IPS-15b (cell line): Measurements from ENCODE around the gene ZFC3H1.
A peak's percentile ranks its signal among the peaks of the same experiment; 100 is the strongest.
"Not testable (repeated sequence)": the region's sequence is repeated elsewhere in the genome, so short reads cannot be mapped to it uniquely, and the experiment has no call there.

Experiments
- H3K27me3 ChIP-seq: one replicate; pipeline ENCODE4 v1.6.1; 2013; ENCODE audit warnings: low read length; ENCODE audit not compliant: control insufficient read depth, insufficient read depth
- H3K36me3 ChIP-seq: one replicate; pipeline ENCODE4 v1.6.1; 2013; ENCODE audit warnings: low read length; ENCODE audit not compliant: control insufficient read depth, insufficient read depth
- H3K4me1 ChIP-seq: one replicate; pipeline ENCODE4 v1.6.1; 2013; ENCODE audit warnings: mild to moderate bottlenecking, low read length; ENCODE audit not compliant: control insufficient read depth, insufficient read depth
- H3K4me3 ChIP-seq: one replicate; pipeline ENCODE4 v1.5.1; 2013; ENCODE audit warnings: low read depth, low read length
- H3K9ac ChIP-seq: one replicate; pipeline ENCODE4 v1.6.1; 2013; ENCODE audit warnings: low read depth, mild to moderate bottlenecking, low read length
- H3K9me3 ChIP-seq: one replicate; pipeline ENCODE4 v1.6.1; 2013; ENCODE audit warnings: mild to moderate bottlenecking, low read length; ENCODE audit not compliant: control insufficient read depth, insufficient read depth

ZFC3H1 gene

DNA sequence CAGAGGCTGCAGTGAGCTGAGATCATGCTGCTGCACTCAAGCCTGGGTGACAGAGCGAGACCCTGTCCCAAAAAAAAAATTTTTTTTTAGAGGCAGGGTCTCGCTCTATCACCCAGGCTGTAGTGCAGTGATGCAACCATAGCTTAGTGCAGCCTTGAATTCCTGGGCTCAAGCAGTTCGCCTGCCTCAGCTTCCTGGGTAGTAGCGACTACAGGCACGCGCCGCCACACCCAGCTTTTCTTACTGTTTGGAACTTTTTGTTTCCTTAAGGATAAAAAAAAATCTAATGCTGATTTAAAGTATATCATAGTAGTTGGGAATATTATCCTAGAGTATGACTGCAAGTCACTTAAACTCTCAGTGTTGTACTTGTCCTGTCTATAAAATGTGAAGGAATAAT lies 29.5 kb upstream of the ZFC3H1 start:
- Histone ChIP-seq H3K9ac (no peak overlapping the region), H3K9me3 (no peaks in the 10 kb centered on the region), H3K4me3 (no peak overlapping the region), H3K4me1 (peaks cover 4% of the 10 kb centered on the region), H3K27me3 (no peaks in the 10 kb centered on the region), H3K36me3 (peaks cover 3% of the 10 kb centered on the region)

DNA sequence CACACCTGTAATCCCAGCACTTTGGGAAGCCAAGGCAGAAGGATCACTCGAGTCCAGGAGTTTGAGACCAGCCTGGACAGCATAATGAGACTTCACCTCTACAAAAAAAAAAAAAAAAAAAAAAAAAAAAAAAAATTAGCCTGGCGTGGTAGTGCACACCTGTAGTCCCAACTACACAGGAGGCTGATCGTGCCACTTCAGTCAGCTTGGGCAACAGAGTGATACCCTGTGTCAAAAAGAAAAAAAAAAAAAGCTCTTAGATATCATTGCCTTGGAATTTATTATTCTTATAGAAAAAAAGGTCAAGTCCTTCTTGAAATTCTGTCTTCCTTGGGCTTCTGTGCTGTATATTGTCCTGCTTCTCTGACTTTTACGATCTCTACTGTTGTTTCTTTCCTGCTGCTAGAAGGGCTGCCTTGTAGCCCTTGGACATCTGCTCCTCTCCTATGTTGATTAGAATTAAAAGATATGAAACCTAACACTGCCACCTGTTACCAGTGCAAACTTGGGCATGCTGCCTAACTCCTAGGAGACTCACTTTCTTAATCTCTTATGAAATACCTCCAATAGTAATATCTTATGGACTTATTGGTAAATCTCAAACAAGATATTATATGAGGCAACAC lies 28.0 kb upstream of the ZFC3H1 start:
- Histone ChIP-seq H3K4me1 (peaks cover 4% of the 10 kb centered on the region), H3K9ac (no peak overlapping the region), H3K4me3 (no peak overlapping the region), H3K9me3 (no peaks in the 10 kb centered on the region), H3K36me3 (no peaks in the 10 kb centered on the region), H3K27me3 (no peaks in the 10 kb centered on the region)

DNA sequence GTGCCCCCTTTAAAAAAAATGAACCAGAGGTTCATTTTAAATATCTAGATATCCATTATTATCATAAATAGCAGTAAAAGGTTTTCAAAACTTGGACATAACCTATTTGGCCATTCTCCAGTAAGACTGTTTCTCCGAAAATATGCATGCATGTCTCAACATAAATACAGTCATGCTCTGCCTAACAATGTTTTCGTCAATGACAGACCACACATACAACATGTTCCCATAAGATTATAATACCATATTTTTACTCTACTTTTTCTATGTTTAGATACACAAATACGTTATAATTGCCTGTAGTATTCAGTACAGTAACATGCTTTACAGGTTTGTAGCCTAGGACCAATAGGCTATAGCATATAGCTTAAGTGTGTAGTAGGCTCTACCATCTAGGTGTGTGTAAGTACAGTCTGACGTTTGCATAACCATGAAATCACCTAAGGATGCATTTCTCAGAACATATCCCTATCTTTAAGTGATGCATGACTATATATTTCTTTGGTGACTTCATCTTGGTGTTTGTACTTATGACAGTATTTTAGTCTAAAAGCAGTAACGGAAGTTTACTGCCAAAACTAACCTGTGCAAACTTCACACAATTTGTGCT lies 25.4 kb upstream of the ZFC3H1 start:
- Histone ChIP-seq H3K36me3 (no peaks in the 10 kb centered on the region), H3K27me3 (no peaks in the 10 kb centered on the region), H3K9me3 (no peaks in the 10 kb centered on the region), H3K4me1 (peaks cover 1% of the 10 kb centered on the region), H3K9ac (no peak overlapping the region), H3K4me3 (no peak overlapping the region)

DNA sequence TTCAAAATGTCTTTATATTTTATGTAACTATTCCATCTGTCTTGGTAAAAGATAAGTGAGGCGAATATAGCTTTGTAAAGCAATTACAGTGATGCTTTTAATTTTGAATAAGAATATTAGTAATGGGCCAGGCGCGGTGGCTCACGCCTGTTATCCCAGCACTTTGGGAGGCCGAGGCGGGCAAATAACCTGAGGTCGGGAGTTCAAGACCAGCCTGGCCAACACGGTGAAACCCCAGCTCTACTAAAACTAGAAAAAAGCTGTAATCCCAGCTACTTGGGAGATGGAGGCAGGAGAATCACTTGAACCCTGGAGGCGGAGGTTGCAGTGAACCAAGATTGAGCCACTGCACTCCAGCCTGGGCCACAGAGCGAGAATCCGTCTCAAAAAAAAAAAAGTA lies 23.5 kb upstream of the ZFC3H1 start:
- H3K4me1 ChIP-seq, H3K36me3 ChIP-seq, H3K9ac ChIP-seq, H3K9me3 ChIP-seq, H3K27me3 ChIP-seq: not testable (repeated sequence)
- H3K4me3 ChIP-seq, result peak overlapping the region; percentile 81

DNA sequence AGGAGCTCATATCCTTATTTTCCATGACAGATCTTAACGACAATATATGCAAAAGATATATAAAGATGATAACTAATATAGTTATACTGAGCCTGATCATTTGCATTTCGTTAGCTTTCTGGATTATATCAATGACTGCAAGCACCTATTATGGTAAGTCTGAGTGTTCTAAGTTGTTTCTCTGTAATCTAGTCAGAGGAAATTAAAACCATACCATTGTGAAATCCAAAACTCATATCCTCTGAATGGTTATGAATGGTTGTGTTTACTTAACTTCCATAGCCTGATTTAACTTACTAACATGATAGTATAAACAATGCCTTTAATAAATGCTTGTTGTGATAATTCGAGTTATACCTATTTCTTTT lies 23.0 kb upstream of the ZFC3H1 start:
- Histone ChIP-seq H3K27me3 (no peaks in the 10 kb centered on the region), H3K36me3 (no peaks in the 10 kb centered on the region), H3K9ac (no peak overlapping the region), H3K9me3 (no peaks in the 10 kb centered on the region), H3K4me1 (peaks cover 2% of the 10 kb centered on the region), H3K4me3 (peak overlapping the region; percentile 81)

DNA sequence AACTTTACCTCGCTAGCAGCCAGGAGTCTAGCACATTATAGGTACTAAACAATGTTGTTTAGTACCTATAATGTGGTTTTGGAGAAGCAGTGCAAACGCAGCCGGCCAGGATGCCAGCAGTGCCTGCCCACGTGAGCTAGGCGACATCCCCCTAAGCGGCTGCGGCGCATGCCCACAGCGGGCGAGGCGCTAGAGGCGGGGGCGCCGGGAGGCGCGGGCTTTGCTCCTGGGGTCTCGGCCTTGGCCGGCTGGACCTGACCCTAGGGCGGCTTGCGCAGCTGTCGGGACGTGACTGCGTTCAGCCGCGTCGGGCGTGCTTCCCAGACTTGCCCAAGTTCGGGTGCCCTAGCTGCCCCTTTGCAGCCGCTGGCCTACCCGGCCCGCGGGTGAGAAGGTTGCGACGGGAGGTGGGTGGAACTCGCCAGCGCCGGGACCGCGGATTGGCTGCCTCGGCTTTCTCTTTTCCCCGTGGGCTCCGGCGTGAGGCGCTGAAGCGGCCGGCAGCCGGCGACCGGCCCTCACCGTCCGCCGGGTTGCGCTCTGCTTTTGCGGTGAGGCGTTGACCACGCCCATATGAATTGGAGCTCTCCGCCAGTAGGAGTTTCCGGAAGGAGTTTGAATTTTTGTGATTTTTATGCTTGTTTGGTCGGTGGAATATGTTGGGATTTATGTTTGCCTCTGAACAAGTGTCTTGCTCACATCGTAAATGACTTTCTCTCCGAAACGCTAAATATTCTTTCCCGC lies 22.4 kb upstream of the ZFC3H1 start, which contains the start of gene TMEM19:
TSS of gene TMEM19 (plus strand) at position 169 of the 744 bp plus-strand sequence. CDS start 599 bp downstream, outside the sequence.
- Histone ChIP-seq H3K4me1 (peaks cover 2% of the 10 kb centered on the region), H3K9ac (peak within 1 kb of the TSS; percentile 87), H3K9me3 (no peaks in the 10 kb centered on the region), H3K27me3 (no peaks in the 10 kb centered on the region), H3K4me3 (peak within 1 kb of the TSS; percentile 81), H3K36me3 (no peaks in the 10 kb centered on the region)

DNA sequence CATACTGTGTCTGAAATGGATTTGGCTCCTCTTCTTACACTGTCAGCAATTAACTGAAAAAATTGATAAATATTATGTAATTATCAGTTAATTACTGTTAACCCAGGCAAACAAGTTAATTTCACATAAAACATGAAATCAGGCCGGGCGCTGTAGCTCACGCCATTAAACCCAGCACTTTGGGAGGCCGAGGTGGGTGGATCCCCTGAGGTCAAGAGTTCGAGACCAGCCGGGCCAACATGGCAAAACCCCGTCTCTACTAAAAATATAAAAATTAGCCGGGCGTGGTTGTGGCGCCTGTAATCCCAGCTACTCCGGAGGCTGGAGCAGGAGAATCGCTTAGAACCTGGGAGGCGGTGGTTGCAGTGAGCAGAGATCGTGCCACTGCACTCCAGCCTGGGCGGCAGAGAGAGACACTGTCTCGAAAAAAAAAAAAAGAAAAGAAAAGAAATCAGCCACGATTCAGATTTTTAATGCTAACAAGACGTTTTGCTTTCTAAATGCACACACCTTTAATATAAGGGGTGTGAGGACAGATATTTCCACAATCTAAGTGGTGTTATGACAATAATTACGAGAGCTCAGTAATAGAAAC lies 21.8 kb upstream of the ZFC3H1 start:
- Histone ChIP-seq H3K4me1 (peaks cover 2% of the 10 kb centered on the region), H3K36me3 (no peaks in the 10 kb centered on the region), H3K9ac (peak overlapping the region; percentile 87), H3K27me3 (no peaks in the 10 kb centered on the region), H3K9me3 (no peaks in the 10 kb centered on the region), H3K4me3 (peak overlapping the region; percentile 81)

DNA sequence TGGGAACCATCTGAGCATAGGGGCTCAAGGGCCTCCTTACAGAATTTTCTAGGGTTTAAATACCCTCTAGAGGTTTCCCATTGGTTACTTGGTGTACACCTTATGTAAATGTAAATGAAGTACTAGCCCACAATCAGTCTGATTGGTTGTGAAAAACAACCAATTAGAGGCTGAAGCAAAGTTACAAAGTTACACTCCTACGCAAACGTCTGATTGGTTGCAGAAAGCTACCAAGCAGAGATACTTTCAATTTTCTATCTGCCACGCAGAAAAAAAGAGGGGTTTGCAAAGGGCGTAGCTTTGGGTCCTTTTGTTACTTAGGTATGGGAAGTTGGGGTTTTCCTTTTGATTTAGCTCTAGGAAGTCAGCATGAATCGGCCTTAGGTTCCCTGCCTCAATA lies 20.4 kb upstream of the ZFC3H1 start:
- H3K4me3 ChIP-seq, result no peak overlapping the region
- no peaks in the 10 kb centered on the region for H3K27me3 ChIP-seq
- H3K4me1 ChIP-seq, result peaks cover 2% of the 10 kb centered on the region
- no peaks in the 10 kb centered on the region for H3K9me3 ChIP-seq
- H3K9ac ChIP-seq, result no peak overlapping the region
- no peaks in the 10 kb centered on the region for H3K36me3 ChIP-seq

DNA sequence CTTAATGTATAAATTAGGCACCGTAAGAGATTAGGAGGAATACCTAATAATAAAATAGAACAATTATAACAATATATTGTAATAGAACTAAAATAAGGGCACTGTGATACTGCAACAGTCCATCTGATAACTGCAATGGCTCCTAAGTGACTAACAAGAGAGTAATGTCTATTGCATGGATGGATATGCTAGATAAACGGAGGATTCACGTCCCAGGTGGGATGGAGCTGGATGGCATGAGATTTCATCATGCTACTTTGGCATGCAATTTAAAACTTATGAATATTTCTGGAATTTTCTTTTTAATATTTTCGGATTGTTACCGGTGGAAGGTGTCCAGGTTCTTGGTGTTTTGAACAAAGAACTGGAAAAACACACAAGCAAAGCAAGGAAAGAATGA lies 20.0 kb upstream of the ZFC3H1 start:
- Histone ChIP-seq H3K36me3 (no peaks in the 10 kb centered on the region), H3K27me3 (no peaks in the 10 kb centered on the region), H3K9me3 (no peaks in the 10 kb centered on the region), H3K4me3 (no peak overlapping the region), H3K4me1 (peaks cover 2% of the 10 kb centered on the region), H3K9ac (no peak overlapping the region)

DNA sequence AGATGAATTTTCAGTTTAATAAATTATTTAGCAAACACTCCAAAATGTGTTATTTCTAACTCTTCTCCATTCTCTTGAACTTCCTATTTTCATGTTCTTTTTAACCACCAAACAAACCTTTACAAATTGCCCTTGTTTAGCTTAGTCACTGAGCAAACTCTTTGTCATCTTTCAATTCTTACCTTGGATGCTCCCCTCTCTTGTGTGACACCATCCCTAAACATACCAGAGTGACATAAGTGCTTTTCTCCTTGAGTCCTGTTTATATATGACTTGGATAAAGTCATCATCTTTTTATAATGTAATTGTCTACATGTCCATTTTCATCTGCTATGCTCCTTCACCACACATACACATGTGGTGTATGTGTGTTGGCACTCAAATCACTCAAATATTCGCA lies 18.8 kb upstream of the ZFC3H1 start:
- Histone ChIP-seq H3K9ac (no peak overlapping the region), H3K36me3 (no peaks in the 10 kb centered on the region), H3K9me3 (no peaks in the 10 kb centered on the region), H3K4me3 (no peak overlapping the region), H3K27me3 (no peaks in the 10 kb centered on the region), H3K4me1 (peaks cover 2% of the 10 kb centered on the region)

DNA sequence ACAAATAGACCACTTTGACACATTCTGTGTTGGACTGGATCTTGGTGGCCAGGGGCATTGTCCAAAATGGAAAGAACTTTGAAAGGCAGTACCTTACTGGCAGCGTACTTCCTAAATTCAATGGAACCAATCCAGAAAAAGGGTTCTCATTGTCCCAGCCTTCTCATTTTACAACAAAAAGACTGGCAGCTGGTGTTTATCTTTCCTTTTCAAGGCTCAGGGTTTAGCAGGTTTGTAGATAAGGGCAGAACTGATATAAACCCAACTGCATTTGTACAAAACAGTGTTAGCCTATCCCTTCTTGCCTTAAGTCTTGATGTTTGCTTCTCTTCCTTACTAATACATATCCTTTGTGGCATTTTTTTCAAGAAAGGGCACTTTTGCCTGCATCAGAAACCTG lies 8.2 kb upstream of the ZFC3H1 start:
- H3K9ac ChIP-seq, result no peak overlapping the region
- no peaks in the 10 kb centered on the region for H3K36me3 ChIP-seq
- no peaks in the 10 kb centered on the region for H3K4me1 ChIP-seq
- no peak overlapping the region for H3K4me3 ChIP-seq
- no peaks in the 10 kb centered on the region for H3K27me3 ChIP-seq
- no peaks in the 10 kb centered on the region for H3K9me3 ChIP-seq

DNA sequence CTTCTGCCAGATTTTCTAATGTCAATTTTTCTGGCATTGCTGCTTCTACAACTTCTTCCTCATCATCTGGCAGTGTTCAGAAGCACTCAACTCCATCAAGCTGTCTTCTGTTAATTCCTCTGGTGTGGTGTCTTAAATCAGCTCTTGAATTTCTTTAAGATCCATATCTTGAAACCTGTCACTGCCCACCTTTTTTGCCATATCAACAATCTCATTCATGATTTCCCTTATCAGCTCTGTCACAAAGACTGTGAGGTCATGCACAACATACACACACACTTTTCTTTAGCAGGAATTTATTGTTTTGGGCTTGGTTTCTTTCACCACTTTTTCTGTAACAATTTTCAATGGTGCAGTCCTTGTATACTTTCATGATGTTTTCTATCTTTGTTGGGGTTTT lies 7.7 kb upstream of the ZFC3H1 start:
- no peak overlapping the region for H3K9ac ChIP-seq

More for the DNA sequence above, 7.7 kb upstream of the ZFC3H1 start:
- H3K4me1 ChIP-seq, result no peaks in the 10 kb centered on the region
- H3K4me3 ChIP-seq, result no peak overlapping the region
- no peaks in the 10 kb centered on the region for H3K9me3 ChIP-seq
- no peaks in the 10 kb centered on the region for H3K27me3 ChIP-seq
- no peaks in the 10 kb centered on the region for H3K36me3 ChIP-seq
